ENCODE measurements around the gene SLC4A4.

Gene SLC4A4

GRCh38 chr4:71389149-71389827 is 50.5 kb downstream of the SLC4A4 start (continued):
- TF ChIP-seq ZNF488 (tag by site-specific recombination; IDR thresholded peaks at IDR 0.05) (no peak), PRDM1 (tag by site-specific recombination; IDR thresholded peaks at IDR 0.05) (peak; percentile 86), ZNF280C (tag by site-specific recombination; IDR thresholded peaks at IDR 0.05) (no peak), ZNF114 (tag by site-specific recombination; IDR thresholded peaks at IDR 0.05) (no peak), OVOL3 (tag by site-specific recombination; IDR thresholded peaks at IDR 0.05) (no peak)

GRCh38 chr4:71392109-71392508 is 53.3 kb downstream of the SLC4A4 start:
- H3K4me3 ChIP-seq (ENCODE audit: low read depth, low read length): no peak overlapping the region
- no peaks in the 10 kb centered on the region for H3K36me3 ChIP-seq (ENCODE audit: control insufficient read depth in 2 of 2, insufficient read depth in 1 of 2, low read length in 2 of 2)
- POLR2A ChIA-PET: no interaction called here
- no peak overlapping the region for H3K27ac ChIP-seq (ENCODE audit: extremely low read depth, low read depth, low read length)
- H3K4me1 ChIP-seq (ENCODE audit: control insufficient read depth, insufficient read depth, low read length): peaks cover 5% of the 10 kb centered on the region
- H3K9me3 ChIP-seq (ENCODE audit: control insufficient read depth, insufficient read depth, low read depth, low read length): no peaks in the 10 kb centered on the region
- no peak for TF ChIP-seq ZNF488 (tag by site-specific recombination; IDR thresholded peaks at IDR 0.05)
- no peak for TF ChIP-seq ZNF521 (tag by site-specific recombination; IDR thresholded peaks at IDR 0.05)
- no peak for TF ChIP-seq ZNF138 (tag by site-specific recombination; IDR thresholded peaks at IDR 0.05; ENCODE audit: borderline replicate concordance)
- TF ChIP-seq REPIN1 (tag by site-specific recombination; IDR thresholded peaks at IDR 0.05; ENCODE audit: low read depth): no peak
- no peak for TF ChIP-seq MEIS1 (CRISPR knock-in tag; IDR thresholded peaks at IDR 0.05; ENCODE audit: borderline replicate concordance)
- no peak for TF ChIP-seq ZSCAN18 (tag by site-specific recombination; IDR thresholded peaks at IDR 0.05)
- TF ChIP-seq ZNF510 (tag by site-specific recombination; IDR thresholded peaks at IDR 0.05; ENCODE audit: insufficient replicate concordance): no peak
- no peak for TF ChIP-seq ZNF549 (tag by site-specific recombination; IDR thresholded peaks at IDR 0.05)
- TF ChIP-seq HOXA7 (CRISPR knock-in tag; IDR thresholded peaks at IDR 0.05; ENCODE audit: borderline replicate concordance): no peak
- CTCF ChIA-PET: interaction anchor here (0.7 kb wide), 1 partner anchor 326 kb away, joined by 3 read pairs; no protein-coding TSS in a partner anchor

GRCh38 chr4:71396382-71396781 is 57.6 kb downstream of the SLC4A4 start:
- Histone ChIP-seq H3K4me3 (ENCODE audit: low read depth, low read length) (no peak overlapping the region), H3K4me1 (ENCODE audit: control insufficient read depth, insufficient read depth, low read length) (no peaks in the 10 kb centered on the region), H3K27ac (ENCODE audit: extremely low read depth, low read depth, low read length) (no peak overlapping the region), H3K36me3 (ENCODE audit: control insufficient read depth in 2 of 2, insufficient read depth in 1 of 2, low read length in 2 of 2) (no peaks in the 10 kb centered on the region), H3K9me3 (ENCODE audit: control insufficient read depth, insufficient read depth, low read depth, low read length) (no peaks in the 10 kb centered on the region)
- ChIA-PET POLR2A (no interaction called here), CTCF (no interaction called here)
- TF ChIP-seq ZNF362 (tag by site-specific recombination; IDR thresholded peaks at IDR 0.05) (no peak), ZBTB48 (tag by site-specific recombination; IDR thresholded peaks at IDR 0.05) (no peak)

All from HEK293 (cell line).